Measurements from ENCODE around the gene CDH23.

GRCh38 chr10:71493741-71494140 is 97.0 kb downstream of the CDH23 start:
- TF ChIP-seq EZH2 (IDR thresholded peaks at IDR 0.05; ENCODE audit: low read depth), result no peak
- TF ChIP-seq, protein P1, sequence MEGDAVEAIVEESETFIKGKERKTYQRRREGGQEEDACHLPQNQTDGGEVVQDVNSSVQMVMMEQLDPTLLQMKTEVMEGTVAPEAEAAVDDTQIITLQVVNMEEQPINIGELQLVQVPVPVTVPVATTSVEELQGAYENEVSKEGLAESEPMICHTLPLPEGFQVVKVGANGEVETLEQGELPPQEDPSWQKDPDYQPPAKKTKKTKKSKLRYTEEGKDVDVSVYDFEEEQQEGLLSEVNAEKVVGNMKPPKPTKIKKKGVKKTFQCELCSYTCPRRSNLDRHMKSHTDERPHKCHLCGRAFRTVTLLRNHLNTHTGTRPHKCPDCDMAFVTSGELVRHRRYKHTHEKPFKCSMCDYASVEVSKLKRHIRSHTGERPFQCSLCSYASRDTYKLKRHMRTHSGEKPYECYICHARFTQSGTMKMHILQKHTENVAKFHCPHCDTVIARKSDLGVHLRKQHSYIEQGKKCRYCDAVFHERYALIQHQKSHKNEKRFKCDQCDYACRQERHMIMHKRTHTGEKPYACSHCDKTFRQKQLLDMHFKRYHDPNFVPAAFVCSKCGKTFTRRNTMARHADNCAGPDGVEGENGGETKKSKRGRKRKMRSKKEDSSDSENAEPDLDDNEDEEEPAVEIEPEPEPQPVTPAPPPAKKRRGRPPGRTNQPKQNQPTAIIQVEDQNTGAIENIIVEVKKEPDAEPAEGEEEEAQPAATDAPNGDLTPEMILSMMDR (conservative IDR thresholded peaks at IDR 0.05), result no peak
